OCI-LY7 (cell line): Measurements from ENCODE around the gene KCNK1. TPM values are rescaled to one million over a fixed set of nuclear protein-coding genes. Genes with fewer than 3 reads are reported as not detected.

Experiments
- BruUV-seq: library from RNA; stranded (reverse); fragments of 400-500 nt; replicated peaks from 2 replicates; lab custom pipeline; 2021; lab: Mats Ljungman, UMichigan
- CTCF ChIA-PET: fragments of 300-600 bp; sonication (Branson Sonifier 250); formaldehyde crosslinking; loops from one replicate; lab custom pipeline; 2022; ENCODE audit warnings: antibody characterized with exemption; ENCODE audit not compliant: unreplicated experiment; lab: Charles Lee
- POLR2A ChIA-PET: fragments of 300-600 bp; sonication (Branson Sonifier 250); formaldehyde crosslinking; loops from one replicate; lab custom pipeline; 2022; ENCODE audit warnings: antibody characterized with exemption; lab: Charles Lee
- DNase-seq: peaks from one replicate; pipeline ENCODE4 v3.0.0-alpha.2; 2015; ENCODE audit warnings: low spot score
- H2AFZ ChIP-seq: fragments of 200-600 bp; sonication (generic), shearing (Covaris generic); 2 replicates; pipeline ENCODE4 v1.6.1; 2014; ENCODE audit warnings: mild to moderate bottlenecking, antibody characterized with exemption, low read length, moderate library complexity
- H3K27ac ChIP-seq: fragments of 200-600 bp; sonication (generic); 2 replicates; pipeline ENCODE4 v1.5.1; 2014; ENCODE audit warnings: mixed run types, low read depth, mild to moderate bottlenecking, moderate library complexity, low read length, inconsistent platforms; ENCODE audit not compliant: poor library complexity, severe bottlenecking
- H3K36me3 ChIP-seq: fragments of 200-600 bp; sonication (generic); 2 replicates; pipeline ENCODE4 v1.6.1; 2014; ENCODE audit warnings: mild to moderate bottlenecking, antibody characterized with exemption, low read length, moderate library complexity, mixed read lengths; ENCODE audit not compliant: insufficient read depth
- H3K4me1 ChIP-seq: fragments of 200-600 bp; sonication (generic); 2 replicates; pipeline ENCODE4 v1.5.1; 2014; ENCODE audit warnings: mild to moderate bottlenecking, low read length; ENCODE audit not compliant: insufficient read depth, poor library complexity, severe bottlenecking
- H3K4me2 ChIP-seq: fragments of 200-600 bp; sonication (generic); 2 replicates; pipeline ENCODE4 v1.6.1; 2014; ENCODE audit warnings: mild to moderate bottlenecking, low read length
- H3K4me3 ChIP-seq: fragments of 200-600 bp; sonication (generic); 2 replicates; pipeline ENCODE4 v1.5.1; 2014; ENCODE audit warnings: mild to moderate bottlenecking, low read depth, low read length; ENCODE audit not compliant: poor library complexity, severe bottlenecking
- H3K79me2 ChIP-seq: fragments of 200-600 bp; sonication (generic); 2 replicates; pipeline ENCODE4 v1.6.1; 2016; ENCODE audit warnings: low read depth, mild to moderate bottlenecking, low read length, moderate library complexity, mixed read lengths; ENCODE audit not compliant: insufficient read depth
- H3K9me2 ChIP-seq: fragments of 200-600 bp; sonication (generic); 2 replicates; pipeline ENCODE4 v1.6.1; 2016; ENCODE audit warnings: mild to moderate bottlenecking, low read length, mixed read lengths; ENCODE audit not compliant: insufficient read depth
- H3K9me3 ChIP-seq: fragments of 200-600 bp; sonication (generic); 2 replicates; pipeline ENCODE4 v1.6.1; 2014; ENCODE audit warnings: mild to moderate bottlenecking, mixed run types, low read length, mixed read lengths
- H4K20me1 ChIP-seq: fragments of 200-600 bp; sonication (generic); 2 replicates; pipeline ENCODE4 v1.6.1; 2014; ENCODE audit warnings: mild to moderate bottlenecking, antibody characterized with exemption, low read length, moderate library complexity, mixed read lengths; ENCODE audit not compliant: insufficient read depth
- EZH2phosphoT487 ChIP-seq: fragments of 200-600 bp; sonication (generic); IDR thresholded peaks from 2 replicates; pipeline ENCODE4 v1.6.1; 2018; ENCODE audit warnings: low read depth, borderline replicate concordance, mild to moderate bottlenecking, mixed run types, antibody characterized with exemption, low read length, moderate library complexity, mixed read lengths
- intact Hi-C: fragments of 100-400 bp; cut with micrococcal nuclease; formaldehyde crosslinking; loops from one replicate; pipeline ENCODE4 v1.10.0; 2022; ENCODE audit not compliant: unreplicated experiment
- total RNA-seq, 2 experiments: library from RNA; depleted of rRNA in 1 of 2; stranded (reverse); fragments of >200 nt in 1 of 2; shearing (Covaris generic) in 1 of 2; gene quantifications; 2 replicates each; pipeline ENCODE4 v1.2.3, GENCODE V29; 2014 to 2022
- TF ChIP-seq, protein P1 (sequence below): fragments of 200-600 bp; sonication (generic); conservative IDR thresholded peaks from 2 replicates; pipeline ENCODE4 v1.5.1; 2014; ENCODE audit warnings: mild to moderate bottlenecking, antibody characterized with exemption, low read length, moderate library complexity, mixed read lengths

KCNK1 gene
- total RNA-seq, 2 experiments from 2014 or later, result not detected

DNA sequence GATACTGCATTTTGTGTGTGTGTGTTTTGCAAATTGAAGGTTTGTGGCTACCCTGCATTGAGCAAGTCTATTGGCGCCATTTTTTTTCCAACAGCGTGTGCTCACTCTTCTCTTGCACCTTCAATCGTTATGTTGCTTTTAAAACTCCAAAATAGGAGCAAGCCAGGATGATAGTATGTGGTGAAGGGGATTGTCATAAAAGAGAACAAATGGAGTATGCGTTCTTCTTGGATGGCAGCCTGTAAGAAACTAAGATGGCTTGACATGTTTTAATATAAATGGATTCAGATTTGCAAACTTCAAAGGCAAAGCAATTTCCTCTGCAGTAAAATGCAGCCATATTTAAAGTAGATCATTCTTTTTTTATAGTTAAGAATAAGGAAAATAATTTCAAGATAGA is 43.2 kb upstream of the KCNK1 start:
- no TSS peak for BruUV-seq
- H3K4me1 ChIP-seq, result no peaks in the 10 kb centered on the region
- TF ChIP-seq, protein P1, sequence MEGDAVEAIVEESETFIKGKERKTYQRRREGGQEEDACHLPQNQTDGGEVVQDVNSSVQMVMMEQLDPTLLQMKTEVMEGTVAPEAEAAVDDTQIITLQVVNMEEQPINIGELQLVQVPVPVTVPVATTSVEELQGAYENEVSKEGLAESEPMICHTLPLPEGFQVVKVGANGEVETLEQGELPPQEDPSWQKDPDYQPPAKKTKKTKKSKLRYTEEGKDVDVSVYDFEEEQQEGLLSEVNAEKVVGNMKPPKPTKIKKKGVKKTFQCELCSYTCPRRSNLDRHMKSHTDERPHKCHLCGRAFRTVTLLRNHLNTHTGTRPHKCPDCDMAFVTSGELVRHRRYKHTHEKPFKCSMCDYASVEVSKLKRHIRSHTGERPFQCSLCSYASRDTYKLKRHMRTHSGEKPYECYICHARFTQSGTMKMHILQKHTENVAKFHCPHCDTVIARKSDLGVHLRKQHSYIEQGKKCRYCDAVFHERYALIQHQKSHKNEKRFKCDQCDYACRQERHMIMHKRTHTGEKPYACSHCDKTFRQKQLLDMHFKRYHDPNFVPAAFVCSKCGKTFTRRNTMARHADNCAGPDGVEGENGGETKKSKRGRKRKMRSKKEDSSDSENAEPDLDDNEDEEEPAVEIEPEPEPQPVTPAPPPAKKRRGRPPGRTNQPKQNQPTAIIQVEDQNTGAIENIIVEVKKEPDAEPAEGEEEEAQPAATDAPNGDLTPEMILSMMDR, result no peak
- TF ChIP-seq EZH2phosphoT487, result no peak

DNA sequence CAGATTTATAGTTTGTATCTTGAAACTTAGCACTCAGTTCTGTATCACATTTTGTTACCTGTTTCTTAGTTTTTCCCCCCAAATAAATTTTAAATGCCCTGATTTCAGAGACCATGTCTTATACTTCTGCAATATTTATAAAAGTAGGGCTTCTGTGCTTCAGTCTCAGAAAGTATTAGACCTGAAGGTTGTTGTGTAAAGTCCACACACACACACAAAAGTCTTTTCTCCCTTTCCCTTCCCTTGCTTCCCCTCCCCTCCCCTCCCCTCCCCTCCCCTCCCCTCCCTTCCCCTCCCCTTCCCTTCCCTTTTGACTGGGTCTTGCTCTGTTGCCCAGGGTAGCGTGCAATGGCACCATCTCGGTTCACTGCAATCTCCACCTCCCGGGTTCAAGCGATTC is 41.0 kb upstream of the KCNK1 start:
- Histone ChIP-seq H3K4me2 (no peak overlapping the region), H3K9me3 (no peaks in the 10 kb centered on the region), H2AFZ (no peak overlapping the region), H3K4me3 (no peak overlapping the region), H4K20me1 (no peaks in the 10 kb centered on the region), H3K36me3 (no peaks in the 10 kb centered on the region), H3K9me2 (no peaks in the 10 kb centered on the region), H3K79me2 (no peaks in the 10 kb centered on the region), H3K4me1 (no peaks in the 10 kb centered on the region), H3K27ac (no peak overlapping the region)
- no TSS peak for BruUV-seq
- TF ChIP-seq, protein P1, result no peak
- TF ChIP-seq EZH2phosphoT487, result no peak
- POLR2A ChIA-PET, result no interaction called here
- CTCF ChIA-PET, result no interaction called here
- DNase-seq, result no peak
- intact Hi-C loops, result no loop called here

More for the DNA sequence above, 43.2 kb upstream of the KCNK1 start:
- Histone ChIP-seq H3K4me3 (no peak overlapping the region), H3K4me2 (no peak overlapping the region), H3K79me2 (no peaks in the 10 kb centered on the region), H4K20me1 (no peaks in the 10 kb centered on the region), H3K9me3 (no peaks in the 10 kb centered on the region), H3K36me3 (no peaks in the 10 kb centered on the region), H3K27ac (no peak overlapping the region), H2AFZ (no peak overlapping the region), H3K9me2 (no peaks in the 10 kb centered on the region; the same call in 1 of the 2 replicates)
- intact Hi-C loops, result no loop called here
- ChIA-PET CTCF (no interaction called here), POLR2A (interaction anchor here (0.8 kb wide), 1 partner anchor 706 kb away, joined by 3 read pairs; no protein-coding TSS in a partner anchor)
- DNase-seq, result no peak

DNA sequence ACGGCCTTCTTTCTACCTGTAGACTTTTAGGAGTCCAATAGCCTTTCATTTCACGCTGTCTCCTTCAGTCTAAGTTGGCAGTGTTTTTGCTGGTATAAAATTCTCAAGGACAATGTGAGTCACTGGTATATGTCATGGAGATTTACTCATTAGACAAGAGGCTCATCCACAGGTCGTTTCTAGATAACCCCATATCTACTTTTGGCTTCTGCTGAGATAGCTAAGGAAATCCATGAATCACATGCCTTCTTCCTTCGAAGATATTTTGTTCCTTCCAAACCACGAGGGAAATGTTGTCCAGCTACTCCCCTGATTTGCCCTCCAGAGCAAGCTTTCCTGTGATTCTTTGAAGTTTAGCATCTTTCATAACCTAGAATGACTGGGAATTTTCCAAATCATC is 38.5 kb upstream of the KCNK1 start:
- no peak for DNase-seq
- POLR2A ChIA-PET, result interaction anchor here (0.6 kb wide), 1 partner anchor 52 kb away, joined by 4 read pairs; no protein-coding TSS in a partner anchor
- Histone ChIP-seq H3K27ac (no peak overlapping the region), H3K79me2 (no peaks in the 10 kb centered on the region), H3K36me3 (no peaks in the 10 kb centered on the region), H3K4me1 (no peaks in the 10 kb centered on the region), H4K20me1 (no peaks in the 10 kb centered on the region), H3K4me3 (no peak overlapping the region), H3K9me2 (no peaks in the 10 kb centered on the region), H3K9me3 (no peaks in the 10 kb centered on the region), H2AFZ (no peak overlapping the region), H3K4me2 (no peak overlapping the region)
- no TSS peak for BruUV-seq
- TF ChIP-seq, protein P1, result no peak
- no peak for TF ChIP-seq EZH2phosphoT487
- CTCF ChIA-PET, result no interaction called here
- intact Hi-C loops, result no loop called here
